MM.1S (cell line): ENCODE measurements around the gene KIAA1217.
"Not testable (repeated sequence)": the region's sequence is repeated elsewhere in the genome, so short reads cannot be mapped to it uniquely, and the experiment has no call there.

Experiments used
- DNase-seq: peaks from one replicate; pipeline ENCODE4 v3.0.0-alpha.2; 2015
- H2AFZ ChIP-seq: fragments of 300-600 bp; sonication (generic); 2 replicates; pipeline ENCODE4 v1.6.0; 2016; ENCODE audit warnings: antibody characterized with exemption, low read length
- H3F3A ChIP-seq: fragments of 300-600 bp; sonication (generic); 2 replicates; pipeline ENCODE4 v1.6.1; 2016; ENCODE audit warnings: mild to moderate bottlenecking, antibody characterized with exemption, low read length, moderate library complexity, mixed read lengths; ENCODE audit not compliant: insufficient read depth
- H3K27ac ChIP-seq: fragments of 300-600 bp; sonication (generic); 2 replicates; pipeline ENCODE4 v1.5.1; 2016; ENCODE audit warnings: mild to moderate bottlenecking, low read length
- H3K27me3 ChIP-seq: fragments of 300-600 bp; sonication (generic); replicated peaks from 2 replicates; pipeline ENCODE4 v1.6.0; 2016; ENCODE audit warnings: low read length; ENCODE audit not compliant: insufficient read depth
- H3K36me3 ChIP-seq: fragments of 300-600 bp; sonication (generic); replicated peaks from 2 replicates; pipeline ENCODE4 v1.6.1; 2016; ENCODE audit warnings: mild to moderate bottlenecking, low read length, mixed read lengths; ENCODE audit not compliant: insufficient read depth
- H3K4me1 ChIP-seq: fragments of 300-600 bp; sonication (generic); 2 replicates; pipeline ENCODE4 v1.6.1; 2016; ENCODE audit warnings: low read length, mixed read lengths
- H3K4me2 ChIP-seq: fragments of 300-600 bp; sonication (generic); 2 replicates; pipeline ENCODE4 v1.6.0; 2016; ENCODE audit warnings: low read depth, low read length
- H3K4me3 ChIP-seq: fragments of 300-600 bp; sonication (generic); 2 replicates; pipeline ENCODE4 v1.5.1; 2016; ENCODE audit warnings: low read length, mixed read lengths
- H3K79me2 ChIP-seq: fragments of 300-600 bp; sonication (generic); 2 replicates; pipeline ENCODE4 v1.6.1; 2016; ENCODE audit warnings: mixed run types, low read length, mixed read lengths
- H3K9ac ChIP-seq: fragments of 300-600 bp; sonication (generic); 2 replicates; pipeline ENCODE4 v1.6.1; 2016; ENCODE audit warnings: low read length, mixed read lengths
- H3K9me2 ChIP-seq: fragments of 300-600 bp; sonication (generic); replicated peaks from 2 replicates; pipeline ENCODE4 v1.6.1; 2016; ENCODE audit warnings: mild to moderate bottlenecking, low read length, mixed read lengths; ENCODE audit not compliant: insufficient read depth
- H3K9me3 ChIP-seq: fragments of 300-600 bp; sonication (generic); replicated peaks from 2 replicates; pipeline ENCODE4 v1.6.1; 2016; ENCODE audit warnings: mild to moderate bottlenecking, low read length, mixed read lengths; ENCODE audit not compliant: insufficient read depth
- H4K20me1 ChIP-seq: fragments of 300-600 bp; sonication (generic); 2 replicates; pipeline ENCODE4 v1.6.1; 2016; ENCODE audit warnings: mild to moderate bottlenecking, low read length, moderate library complexity, mixed read lengths; ENCODE audit not compliant: insufficient read depth
- EZH2 ChIP-seq: fragments of 300-600 bp; sonication (generic); optimal IDR thresholded peaks from 2 replicates; pipeline ENCODE3; 2017; ENCODE audit warnings: low read depth, mild to moderate bottlenecking, antibody characterized with exemption, low read length, mixed read lengths
- EZH2phosphoT487 ChIP-seq: fragments of 300-600 bp; sonication (generic); IDR thresholded peaks from 2 replicates; pipeline ENCODE4 v1.6.1; 2018; ENCODE audit warnings: antibody characterized with exemption, low read length
- TF ChIP-seq, protein P1 (sequence below): fragments of 300-600 bp; sonication (generic); IDR thresholded peaks from 2 replicates; pipeline ENCODE4 v1.5.1; 2016; ENCODE audit warnings: antibody characterized with exemption, low read length, mixed read lengths

The KIAA1217 gene

GRCh38 chr10:24346877-24347519, 138.1 kb downstream of the KIAA1217 start:
- H3K9me2 ChIP-seq: no peaks in the 10 kb centered on the region
- TF ChIP-seq, protein P1, sequence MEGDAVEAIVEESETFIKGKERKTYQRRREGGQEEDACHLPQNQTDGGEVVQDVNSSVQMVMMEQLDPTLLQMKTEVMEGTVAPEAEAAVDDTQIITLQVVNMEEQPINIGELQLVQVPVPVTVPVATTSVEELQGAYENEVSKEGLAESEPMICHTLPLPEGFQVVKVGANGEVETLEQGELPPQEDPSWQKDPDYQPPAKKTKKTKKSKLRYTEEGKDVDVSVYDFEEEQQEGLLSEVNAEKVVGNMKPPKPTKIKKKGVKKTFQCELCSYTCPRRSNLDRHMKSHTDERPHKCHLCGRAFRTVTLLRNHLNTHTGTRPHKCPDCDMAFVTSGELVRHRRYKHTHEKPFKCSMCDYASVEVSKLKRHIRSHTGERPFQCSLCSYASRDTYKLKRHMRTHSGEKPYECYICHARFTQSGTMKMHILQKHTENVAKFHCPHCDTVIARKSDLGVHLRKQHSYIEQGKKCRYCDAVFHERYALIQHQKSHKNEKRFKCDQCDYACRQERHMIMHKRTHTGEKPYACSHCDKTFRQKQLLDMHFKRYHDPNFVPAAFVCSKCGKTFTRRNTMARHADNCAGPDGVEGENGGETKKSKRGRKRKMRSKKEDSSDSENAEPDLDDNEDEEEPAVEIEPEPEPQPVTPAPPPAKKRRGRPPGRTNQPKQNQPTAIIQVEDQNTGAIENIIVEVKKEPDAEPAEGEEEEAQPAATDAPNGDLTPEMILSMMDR: no peak
- no peak for TF ChIP-seq EZH2
- TF ChIP-seq EZH2phosphoT487: no peak
- no peak overlapping the region for H3K9ac ChIP-seq
- H3K36me3 ChIP-seq: no peaks in the 10 kb centered on the region
- H3K4me1 ChIP-seq: no peaks in the 10 kb centered on the region
- no peak overlapping the region for H2AFZ ChIP-seq
- no peaks in the 10 kb centered on the region for H4K20me1 ChIP-seq
- H3K27me3 ChIP-seq: no peaks in the 10 kb centered on the region
- H3K4me3 ChIP-seq: no peak overlapping the region
- H3K9me3 ChIP-seq: no peaks in the 10 kb centered on the region
- H3F3A ChIP-seq: no peaks in the 10 kb centered on the region
- no peak for DNase-seq
- H3K27ac ChIP-seq: no peak overlapping the region
- no peaks in the 10 kb centered on the region for H3K79me2 ChIP-seq
- no peak overlapping the region for H3K4me2 ChIP-seq

GRCh38 chr10:24349379-24350001, 140.6 kb downstream of the KIAA1217 start:
- DNase-seq: no peak
- Histone ChIP-seq H3K4me2 (no peak overlapping the region), H2AFZ (no peak overlapping the region), H3K4me1 (no peaks in the 10 kb centered on the region), H3K9ac (no peak overlapping the region), H3K9me3 (no peaks in the 10 kb centered on the region), H3K27me3 (no peaks in the 10 kb centered on the region), H3K27ac (no peak overlapping the region), H3F3A (no peaks in the 10 kb centered on the region), H3K36me3 (no peaks in the 10 kb centered on the region), H3K9me2 (no peaks in the 10 kb centered on the region), H3K79me2 (no peaks in the 10 kb centered on the region), H3K4me3 (no peak overlapping the region), H4K20me1 (no peaks in the 10 kb centered on the region)
- TF ChIP-seq, protein P1: no peak
- TF ChIP-seq EZH2 (no peak), EZH2phosphoT487 (no peak)

DNA sequence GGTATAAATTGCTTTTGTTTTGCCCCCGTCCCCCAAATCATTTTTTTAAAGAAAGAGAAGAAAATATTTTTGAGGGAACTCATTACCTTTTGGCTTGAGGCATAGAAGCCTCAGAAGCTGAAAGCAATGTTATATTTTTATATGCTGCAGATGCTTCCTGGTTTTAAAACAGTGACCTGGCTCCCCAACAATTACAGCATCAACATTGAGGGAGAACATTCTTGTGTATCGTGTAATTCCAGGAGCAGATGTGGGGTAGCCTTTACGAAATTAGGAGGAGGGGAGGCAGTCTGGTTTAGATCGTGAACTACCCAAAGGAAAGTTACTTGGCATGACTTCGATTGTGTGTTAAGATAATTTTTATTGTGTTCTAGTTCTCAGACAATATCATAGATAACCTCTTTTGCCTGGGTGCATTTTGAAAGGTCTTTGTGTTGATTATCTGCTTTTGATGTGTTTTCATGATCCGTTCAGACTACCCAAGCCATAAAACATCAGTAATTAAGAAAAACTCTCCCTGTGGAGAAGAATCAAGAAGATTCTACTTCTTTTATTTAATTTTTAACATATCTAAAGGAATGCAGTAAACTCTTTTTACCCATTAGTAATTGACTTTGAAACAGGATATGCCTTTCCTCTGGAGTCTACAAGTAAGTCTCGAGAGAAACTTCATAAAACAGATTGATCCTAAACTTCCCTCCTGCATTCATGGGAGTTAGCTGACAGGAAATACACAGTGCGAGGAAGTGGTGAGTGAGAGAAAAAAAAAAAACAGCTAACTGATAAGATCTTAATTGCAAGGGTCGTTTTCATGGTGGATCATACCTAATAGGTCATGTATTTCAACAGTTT, 141.4 kb downstream of the KIAA1217 start:
- Histone ChIP-seq H3F3A (no peaks in the 10 kb centered on the region), H3K4me1 (no peaks in the 10 kb centered on the region), H3K79me2 (no peaks in the 10 kb centered on the region), H3K9ac (no peak overlapping the region), H4K20me1 (no peaks in the 10 kb centered on the region), H3K9me3 (no peaks in the 10 kb centered on the region), H3K4me2 (no peak overlapping the region), H3K9me2 (no peaks in the 10 kb centered on the region), H2AFZ (no peak overlapping the region), H3K4me3 (no peak overlapping the region), H3K27me3 (no peaks in the 10 kb centered on the region), H3K27ac (no peak overlapping the region), H3K36me3 (no peaks in the 10 kb centered on the region)
- no peak for TF ChIP-seq EZH2
- no peak for TF ChIP-seq EZH2phosphoT487
- TF ChIP-seq, protein P1: no peak
- DNase-seq: no peak

DNA sequence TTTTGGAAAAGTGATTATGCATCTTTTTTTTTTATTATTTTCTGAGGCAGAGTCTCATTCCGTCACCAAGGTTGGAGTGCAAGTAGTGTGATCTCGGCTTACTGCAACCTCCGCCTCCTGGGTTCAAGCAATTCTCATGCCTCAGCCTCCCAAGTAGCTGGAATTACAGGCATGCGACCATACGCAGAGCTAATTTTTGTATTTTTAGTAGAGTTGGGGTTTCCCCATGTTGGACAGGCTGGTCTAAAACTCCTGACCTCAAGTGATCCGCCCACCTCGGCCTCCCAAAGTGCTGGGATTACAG, 141.9 kb downstream of the KIAA1217 start:
- H3F3A ChIP-seq, H3K4me1 ChIP-seq, H3K9ac ChIP-seq, H3K27ac ChIP-seq, H3K27me3 ChIP-seq, H3K9me2 ChIP-seq, H3K4me3 ChIP-seq, H3K4me2 ChIP-seq, H3K79me2 ChIP-seq, H3K36me3 ChIP-seq, H3K9me3 ChIP-seq, H4K20me1 ChIP-seq, H2AFZ ChIP-seq, DNase-seq: not testable (repeated sequence)
